NCI-H446 treated with DMSO at 0.1 percent for 48 hours (cell line): ENCODE measurements around the gene GSDME.

Experiments
- DNase-seq: peaks from one replicate; lab custom pipeline; 2025; lab: John Stamatoyannopoulos, UW

The GSDME gene

DNA sequence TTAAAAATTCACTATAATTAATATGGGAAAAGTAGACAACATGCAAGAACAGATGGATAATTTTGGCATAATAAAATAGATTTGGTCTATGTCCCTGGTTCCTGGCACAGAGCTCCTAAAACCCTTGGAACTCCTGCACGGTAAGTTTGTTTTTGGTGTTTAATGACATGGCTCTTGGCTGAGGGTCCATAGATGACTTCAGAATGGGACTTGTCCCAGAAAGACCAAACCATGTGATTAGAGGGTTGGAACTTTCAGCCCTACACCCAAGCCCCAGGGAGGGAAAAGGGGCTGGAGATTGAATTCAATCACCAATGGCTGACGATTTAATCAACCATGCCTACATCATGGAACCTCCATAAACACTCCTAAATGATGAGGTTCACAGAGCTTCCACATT is 12.6 kb upstream of the GSDME start:
- peak; percentile 87 for DNase-seq

DNA sequence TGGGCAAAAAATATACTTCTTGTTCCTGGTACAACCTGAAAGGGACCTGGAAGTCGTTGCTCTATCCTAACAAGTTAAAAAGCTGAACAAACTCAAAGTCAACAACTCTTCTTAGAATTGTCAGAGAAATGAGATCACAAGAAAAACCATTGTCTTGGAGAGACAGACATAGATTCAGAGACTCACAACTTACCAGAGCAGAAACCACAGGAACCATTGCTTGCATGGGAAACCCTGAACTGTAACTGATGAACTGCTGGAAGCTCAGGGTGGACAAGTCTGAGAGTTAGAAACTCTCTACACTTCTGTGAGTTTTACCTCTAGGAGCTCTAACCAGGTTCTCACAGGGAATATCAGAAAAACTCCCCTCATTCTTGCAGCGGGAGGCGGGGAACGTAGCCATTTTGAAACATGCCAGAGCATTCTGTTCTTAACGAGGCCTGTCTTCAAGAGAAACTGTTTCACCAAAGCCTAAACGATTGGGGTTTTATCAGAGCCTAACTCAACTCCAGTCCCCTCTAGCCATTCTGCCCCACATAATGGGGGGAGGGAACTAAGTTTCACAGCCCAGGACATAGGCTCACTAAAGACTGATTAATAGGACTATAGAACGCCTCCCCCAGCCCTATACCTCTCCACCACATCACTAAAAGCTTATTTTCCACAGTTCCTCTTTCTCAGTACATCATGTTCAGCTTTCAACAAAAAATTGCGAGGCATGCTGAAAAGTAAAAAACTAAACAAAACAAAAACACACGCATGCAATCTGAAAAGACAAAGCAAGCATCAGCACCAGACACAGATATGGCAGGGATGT is 12.0 kb upstream of the GSDME start:
- DNase-seq, result no peak

DNA sequence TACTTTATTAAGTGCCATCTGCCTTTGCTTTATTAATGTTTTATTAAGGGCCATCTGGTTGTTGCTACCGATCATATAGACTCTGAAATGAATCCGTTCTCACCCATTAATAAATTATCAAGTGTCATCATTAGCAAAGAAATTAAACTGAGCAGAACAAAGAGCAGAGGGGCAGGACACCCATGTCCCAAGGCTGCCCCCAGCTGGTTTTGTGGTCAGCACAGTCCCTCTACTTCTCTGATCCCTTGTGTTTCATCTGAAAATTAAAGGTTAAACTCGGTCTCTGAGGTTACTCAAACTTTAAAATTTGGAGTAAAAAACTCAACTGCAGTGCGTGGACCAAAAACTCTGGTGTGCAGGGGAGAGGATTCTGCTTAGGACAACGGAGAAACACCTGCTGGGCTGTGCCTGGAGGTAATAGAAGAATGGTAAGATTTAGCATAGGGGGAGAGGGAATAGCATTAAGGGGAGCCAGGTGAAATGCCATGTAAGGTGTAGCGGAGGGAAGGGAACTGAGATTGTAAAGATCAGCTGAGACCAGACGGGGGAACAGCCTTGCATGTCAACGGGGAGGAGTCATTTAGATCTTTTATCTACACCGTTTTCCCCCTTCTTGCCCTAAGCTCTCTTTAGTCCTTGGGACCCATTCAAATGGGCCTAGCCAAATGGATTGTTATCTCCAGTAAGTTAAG is 10.8 kb upstream of the GSDME start:
- peak; percentile 12 for DNase-seq

DNA sequence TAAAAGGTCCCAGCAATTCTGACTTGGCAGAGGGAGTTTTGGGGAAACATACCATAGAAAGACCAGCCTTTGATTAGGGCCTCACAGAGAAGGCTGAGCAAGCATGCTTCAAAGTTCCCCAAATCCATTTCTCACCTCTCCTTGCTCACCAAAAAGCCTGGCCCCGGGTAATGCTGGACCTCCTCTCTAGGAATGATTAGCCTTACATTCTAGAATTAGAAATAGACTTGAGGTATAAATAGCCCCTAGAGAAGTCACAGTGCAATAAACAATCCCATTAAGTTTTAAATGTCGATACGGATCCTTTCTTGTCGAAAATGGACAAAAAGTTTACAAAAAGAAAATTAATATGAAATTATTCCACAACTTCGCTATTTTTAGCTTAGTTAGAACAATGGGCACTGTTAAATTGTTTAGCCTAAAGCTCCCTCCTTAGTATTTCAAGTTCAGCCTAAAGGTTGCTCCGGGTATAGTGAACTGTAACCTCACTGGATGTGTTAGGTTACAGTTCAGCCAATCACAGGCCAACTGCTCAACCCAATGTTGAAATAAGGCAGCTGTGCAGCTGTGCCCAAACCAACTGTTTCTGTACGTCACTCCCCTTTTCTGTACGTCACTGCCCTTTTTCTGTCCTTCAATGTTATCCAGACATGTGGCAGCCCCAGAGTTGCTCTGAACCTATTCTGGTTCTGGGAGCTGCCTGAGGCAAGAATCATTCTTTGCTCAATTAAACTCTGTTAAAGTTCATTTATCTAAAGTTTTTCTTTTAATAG is 7.9 kb upstream of the GSDME start:
- no peak for DNase-seq

DNA sequence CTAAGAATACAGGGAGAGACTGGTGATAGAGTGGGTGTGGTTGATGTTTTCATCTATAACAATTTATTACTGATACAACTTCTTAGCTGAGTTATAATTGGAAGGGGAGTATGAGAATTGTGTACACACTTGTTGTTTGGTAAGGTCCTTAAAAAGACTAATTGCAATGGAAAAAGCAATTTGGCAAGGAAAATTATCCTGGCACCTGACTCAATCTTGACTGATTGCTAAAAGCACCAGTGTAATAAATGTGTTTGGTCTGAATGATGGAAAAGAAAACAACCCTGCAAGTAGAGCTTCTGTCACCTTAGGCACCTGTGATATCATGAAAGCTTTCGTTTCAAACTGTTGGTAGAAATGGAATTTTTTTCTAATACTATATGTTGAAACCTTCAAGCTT is 6.7 kb upstream of the GSDME start:
- DNase-seq, result no peak

DNA sequence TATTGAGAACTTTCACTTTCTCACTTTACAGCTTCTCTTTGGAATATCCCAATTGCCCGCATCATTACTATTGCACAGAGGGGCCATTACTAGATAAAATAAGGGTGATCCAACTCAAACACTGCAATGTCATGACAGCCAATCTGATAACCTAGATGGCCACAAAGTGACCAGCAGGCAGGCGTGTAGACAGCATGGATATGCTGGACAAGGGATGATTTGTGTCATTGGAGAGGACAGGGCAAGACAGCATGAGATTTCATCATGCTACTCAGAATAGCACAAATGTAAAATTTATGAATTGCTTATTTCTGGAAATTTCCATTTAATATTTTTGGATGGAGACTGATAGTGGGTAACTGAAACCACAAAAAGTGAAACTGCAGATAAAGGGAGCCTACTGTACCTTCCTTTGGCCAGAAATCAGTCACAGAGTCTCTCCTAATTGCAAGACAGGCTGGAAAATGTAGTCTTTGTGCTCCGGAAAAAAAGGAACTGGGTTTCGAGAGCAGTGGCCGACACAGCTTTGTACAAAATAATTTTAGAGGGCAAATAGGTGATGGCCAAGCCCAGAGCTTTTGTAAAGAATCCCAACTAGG is 6.1 kb upstream of the GSDME start:
- DNase-seq, result no peak

DNA sequence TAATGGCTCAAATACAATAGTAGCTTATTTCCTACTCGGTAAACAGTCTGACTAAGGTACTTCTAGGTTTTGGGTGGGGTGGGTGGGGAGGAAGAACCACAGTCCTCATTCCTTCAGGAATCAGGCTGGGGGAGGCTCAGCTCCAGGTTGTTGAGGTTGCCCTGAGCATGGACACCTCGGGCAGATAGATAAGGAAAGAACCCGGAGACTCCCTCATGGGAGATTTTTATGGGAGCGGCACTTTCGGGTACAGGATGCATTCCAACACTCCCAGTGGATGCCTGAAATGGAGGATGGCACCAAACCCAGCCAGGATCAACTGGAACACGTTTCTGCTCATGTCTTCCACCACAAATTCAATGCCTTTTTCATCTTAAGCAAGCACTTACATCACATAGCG is 5.5 kb upstream of the GSDME start:
- no peak for DNase-seq

DNA sequence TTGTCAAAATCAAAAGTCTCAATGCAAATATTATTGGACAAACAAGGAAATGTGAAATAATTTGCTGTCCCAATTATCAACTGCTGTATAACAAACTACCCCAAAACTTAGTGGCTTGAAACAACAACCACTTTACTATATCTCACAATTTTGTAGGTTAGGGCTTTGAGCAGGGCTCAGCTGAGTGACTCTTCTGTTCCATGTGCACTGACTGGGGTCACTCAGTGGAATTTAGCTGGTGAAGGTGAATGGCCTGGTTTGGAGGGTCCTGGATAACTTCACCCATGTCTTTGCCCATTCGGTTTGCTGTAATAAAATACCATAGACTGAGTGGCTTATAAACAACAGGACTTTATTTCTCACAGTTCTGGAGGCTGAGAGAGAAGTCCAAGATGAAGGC is 3.7 kb upstream of the GSDME start:
- DNase-seq, result no peak

DNA sequence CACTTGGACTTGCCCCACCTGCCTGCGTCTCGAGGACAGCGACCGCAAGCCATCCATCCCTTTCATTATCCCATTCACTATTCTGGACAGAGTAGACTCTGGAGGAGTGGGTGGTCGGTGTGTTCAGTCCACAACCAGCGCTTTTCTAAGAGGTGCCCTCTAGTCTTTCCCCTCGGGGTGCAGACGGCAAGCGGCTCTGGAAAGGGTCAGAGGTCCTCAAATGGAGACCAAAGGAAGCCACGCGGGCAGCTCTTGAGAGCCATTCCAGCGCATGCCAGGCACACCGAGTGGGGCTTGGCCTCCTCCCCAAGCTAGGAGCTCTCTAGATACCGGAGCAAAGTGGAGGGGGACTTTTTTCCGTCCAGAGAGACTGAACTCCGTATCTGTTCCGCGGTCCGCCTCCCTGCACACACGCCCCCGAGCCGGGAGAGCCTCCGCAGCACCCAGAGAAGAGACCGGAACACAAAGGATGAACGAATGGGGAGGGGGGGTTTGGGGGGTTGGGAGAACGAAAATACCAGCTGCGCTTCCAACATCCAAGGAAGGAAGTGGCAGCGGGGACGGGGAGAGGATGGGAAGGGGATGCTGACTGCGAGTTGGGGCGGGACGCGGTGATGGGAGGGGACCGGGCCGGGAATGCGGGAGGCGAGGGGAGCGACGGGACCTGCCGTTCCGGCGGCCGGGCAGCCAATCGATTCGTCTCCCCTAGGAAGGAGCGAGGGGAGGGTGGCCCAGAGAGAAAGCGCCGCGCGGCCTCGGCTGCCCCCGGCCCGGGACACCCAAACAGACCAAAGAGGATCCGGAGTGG is 515 bp downstream of the GSDME start:
- DNase-seq, result no peak

DNA sequence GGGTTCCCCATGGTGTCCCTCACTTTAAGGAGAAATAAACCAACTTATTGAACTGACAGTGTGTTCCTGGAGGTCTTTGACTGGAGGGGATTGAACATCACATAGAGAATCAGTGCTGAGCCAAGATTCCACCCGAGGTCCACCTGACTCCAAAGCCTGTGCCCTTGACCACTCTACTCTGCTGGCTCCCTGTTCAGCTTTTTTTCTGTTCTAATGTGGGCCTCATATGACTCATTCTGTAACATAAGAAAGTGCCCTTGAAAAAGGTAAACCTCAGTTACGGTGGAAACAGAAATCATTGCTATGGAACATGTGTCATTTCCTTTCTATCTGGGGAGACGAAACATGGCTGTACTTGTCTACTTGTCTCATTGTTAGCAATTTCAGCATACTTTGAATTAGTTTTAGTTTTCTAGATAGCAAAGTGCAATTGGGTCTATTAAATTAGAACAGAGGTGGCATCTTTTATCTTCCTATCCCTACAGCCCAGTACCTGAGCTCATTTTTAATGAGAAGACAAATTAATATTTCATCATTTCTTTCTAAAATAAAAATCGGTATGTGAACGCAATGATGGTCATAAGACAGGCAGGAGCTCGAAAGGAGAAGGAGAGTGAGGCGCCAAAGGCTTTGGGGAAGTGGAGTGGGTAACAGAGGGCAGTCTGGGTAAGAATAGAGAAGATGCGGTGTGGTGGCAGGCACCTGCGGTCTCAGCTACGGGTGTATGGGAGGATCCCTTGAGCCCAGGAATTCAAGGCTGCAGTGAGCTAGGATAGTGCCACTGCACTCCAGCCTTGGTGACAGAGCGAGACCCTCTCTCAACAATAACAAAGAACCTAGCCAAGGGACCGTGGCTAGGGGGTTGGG is 1.5 kb downstream of the GSDME start:
- no peak for DNase-seq

DNA sequence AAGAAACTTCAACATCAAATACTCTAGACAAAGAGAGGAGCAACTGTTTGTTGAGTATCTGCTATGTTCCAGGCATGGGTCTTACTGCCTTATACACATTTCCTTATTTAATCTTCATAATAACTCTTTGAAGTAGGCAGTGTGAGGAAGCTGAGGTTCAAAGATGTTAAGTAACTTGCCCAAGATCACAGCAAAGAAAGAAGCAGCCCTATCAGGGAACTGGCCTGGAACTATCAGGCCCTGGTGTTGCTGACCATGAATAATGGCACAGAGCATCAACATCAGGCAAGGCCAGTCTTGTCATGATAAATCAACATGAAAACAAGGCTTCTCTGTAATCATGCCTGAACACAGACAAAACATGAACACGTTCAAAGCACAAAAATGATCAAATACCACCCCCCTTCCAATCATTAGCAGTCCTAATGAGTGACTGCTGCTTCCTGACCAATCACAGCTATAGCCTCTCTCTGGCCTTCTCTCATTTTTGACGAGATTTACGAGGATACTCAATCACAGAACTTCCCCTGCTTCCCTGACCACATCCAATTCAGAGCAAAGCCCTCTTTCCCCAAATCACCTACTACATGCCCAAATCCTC is 2.3 kb downstream of the GSDME start:
- no peak for DNase-seq

DNA sequence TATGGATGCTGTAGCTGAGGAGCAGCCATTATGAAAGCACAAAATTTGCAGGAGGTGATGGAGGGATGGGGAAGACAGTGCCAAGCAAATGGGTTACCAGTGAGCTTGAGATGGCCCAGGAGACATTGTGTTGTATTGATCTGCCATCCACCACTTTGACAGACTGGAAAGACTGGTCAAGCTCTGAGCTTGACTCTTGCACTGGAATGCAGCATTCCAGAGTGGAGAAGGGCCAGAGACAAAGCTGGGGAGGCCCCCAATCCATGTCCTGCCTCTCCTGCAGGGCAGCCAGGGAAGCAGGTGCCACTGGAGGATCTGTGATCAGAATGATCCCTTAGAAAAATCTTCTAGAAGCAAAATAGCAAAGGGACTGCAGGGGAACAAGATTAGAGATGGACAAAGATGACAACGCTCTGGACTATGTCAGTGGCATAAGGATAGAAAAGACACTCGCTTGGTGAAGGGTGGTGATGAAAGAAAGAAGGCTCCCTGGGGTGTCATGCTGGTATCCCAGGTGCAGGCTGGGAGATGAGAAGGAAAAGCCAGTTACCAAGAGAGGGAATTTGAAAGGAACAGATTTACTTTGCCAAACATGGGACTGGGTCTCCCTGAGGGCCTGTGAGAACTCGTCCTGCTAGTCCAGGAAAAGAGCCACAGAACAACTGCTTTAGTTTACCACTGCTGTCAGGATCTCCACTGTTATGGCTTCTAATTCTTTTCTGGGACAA is 5.0 kb downstream of the GSDME start:
- no peak for DNase-seq

DNA sequence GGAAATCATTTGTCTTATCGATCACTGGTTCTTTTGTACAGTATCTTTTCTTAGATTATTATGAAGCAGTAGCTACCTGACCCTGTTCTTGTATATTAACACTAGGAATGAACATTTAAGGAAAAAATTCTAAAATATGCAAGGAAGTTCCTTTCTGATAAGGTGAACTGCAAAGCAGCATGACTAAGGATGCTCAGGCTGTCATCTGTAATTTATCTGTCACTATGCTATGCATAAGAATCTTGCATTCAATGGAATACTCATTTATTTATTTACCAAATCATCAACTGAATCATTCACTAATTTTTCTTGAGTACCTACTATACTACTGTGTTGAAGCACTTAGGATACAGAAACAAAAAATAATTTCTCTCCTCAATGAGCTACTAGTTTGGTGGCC is 5.8 kb downstream of the GSDME start:
- no peak for DNase-seq

DNA sequence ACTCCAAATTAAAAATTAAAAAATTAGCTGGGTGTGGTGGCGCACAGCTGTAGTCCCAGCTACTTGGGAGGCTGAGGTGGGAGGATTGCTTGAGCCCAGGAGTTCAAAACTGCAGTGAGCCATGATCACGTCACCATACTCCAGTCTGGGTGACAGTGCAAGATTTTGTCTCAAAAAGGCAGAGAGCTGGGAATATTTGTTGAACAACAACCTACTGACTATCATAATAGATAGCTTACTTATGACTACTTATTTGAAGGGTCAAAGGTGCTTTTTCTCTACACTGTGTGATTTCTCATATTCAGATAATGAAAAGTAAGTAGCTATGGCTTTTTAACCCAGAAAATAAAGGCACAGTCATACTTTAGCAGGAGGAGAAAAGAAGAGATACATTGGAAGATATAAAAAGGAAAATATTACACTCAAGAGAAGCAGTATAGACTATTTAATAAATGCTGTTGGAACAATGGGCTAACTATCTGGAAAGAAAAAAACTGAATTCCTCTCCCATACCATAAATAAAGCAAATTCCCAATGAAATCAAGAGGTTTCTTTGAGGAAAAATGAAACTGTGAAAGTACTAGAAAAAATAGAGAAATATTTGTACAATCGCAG is 6.7 kb downstream of the GSDME start:
- DNase-seq, result no peak

DNA sequence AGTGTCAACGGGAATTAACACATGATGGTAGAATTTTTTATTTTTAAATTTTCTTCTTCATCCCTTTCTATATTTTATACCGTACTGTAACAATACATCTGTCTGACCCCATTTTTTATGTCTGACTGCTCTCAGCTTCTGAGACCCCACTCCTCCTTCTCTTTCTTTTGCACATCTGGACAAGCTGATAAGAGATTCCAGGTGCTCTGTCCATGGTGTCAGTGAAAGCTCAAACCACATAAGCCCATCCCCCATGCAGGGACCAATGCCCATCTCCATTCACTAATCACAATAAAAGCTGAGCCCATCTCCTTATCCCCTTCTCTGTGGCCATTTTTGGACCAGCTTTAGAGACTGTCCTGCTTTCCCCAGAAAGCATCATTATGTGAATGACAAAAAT is 8.7 kb downstream of the GSDME start:
- DNase-seq, result no peak

DNA sequence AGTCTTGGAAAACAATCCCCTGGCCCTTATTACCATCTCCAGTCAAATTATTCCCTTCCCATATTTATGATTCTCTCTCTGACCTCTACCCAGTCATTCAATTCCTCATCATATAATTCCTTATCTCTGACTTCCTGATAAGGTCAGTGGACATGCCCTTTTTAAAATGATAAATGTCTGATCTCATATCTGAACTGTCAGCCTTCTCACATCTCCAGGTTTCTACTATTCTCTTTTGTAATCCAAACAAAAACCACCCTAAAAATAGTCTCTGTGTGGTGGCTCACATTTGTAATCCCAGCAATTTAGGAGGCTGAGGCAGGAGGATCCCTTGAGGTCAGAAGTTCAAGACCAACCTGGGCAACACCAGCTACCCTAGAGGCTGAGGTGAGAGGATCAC is 11.9 kb downstream of the GSDME start:
- DNase-seq, result no peak

DNA sequence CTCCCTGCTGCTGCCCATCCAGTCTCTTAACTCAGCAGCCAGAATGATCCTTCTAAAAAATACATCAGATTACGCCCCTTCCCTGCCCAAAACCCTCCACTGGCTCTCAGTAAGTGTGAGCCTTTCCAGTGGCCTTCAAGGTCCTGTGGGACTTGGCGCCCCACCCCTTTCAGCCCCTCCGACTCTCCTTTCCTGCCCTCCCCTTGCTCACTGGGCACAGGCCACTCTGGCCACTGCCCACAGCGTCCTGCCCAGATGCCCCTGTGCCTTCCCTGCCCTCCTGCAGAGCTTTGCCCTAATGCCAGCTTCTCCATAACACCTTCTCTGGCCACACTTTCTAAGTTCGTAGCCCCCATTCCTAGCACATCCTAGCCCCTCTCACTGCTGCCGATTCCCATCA is 13.8 kb downstream of the GSDME start:
- DNase-seq, result no peak

DNA sequence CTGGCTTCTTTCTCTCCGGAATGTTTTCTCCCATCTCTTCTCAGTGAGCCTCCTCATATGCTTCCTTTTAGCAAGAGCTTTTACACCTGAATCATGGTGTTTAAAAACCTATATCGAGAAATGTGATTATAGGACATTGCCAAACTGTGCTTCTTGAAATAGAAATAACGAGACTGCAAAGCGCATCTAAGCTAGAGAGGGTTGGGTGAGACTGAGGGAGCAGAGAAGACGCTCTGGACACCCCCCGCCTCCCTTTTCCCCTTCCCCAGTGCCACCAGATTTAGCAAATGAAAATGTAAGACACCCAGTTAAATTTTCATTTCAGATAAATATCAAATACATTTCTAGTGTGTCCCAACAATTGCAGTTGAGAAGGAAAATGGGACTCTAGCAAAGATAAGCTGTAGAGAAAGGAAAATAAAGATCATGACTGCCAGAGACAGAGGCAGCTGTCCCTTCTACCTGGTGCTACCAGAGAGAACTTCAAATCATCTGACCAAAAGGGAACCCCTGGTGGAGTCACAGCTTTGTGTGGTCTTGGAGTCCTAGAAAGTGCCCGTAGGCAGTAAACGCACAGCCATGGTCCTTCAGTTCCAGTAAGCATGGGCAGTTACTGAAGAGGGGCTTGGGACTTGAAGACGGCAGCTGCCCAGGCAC is 14.6 kb downstream of the GSDME start:
- no peak for DNase-seq
